ENCODE data around the gene NECAB2. TPM values are rescaled to one million over a fixed set of nuclear protein-coding genes. Genes with fewer than 3 reads are reported as not detected.

Gene NECAB2
- total and polyA plus RNA-seq, 2 of the 8 experiments (the other 6 are each of a cell fraction or from before 2014, with no cell fraction given), result 3.6 to 4.2 TPM

- Histone ChIP-seq H4K20me1 (replicated peaks in 1 of 2; ENCODE audit: control insufficient read depth in 1 of 2, insufficient read depth in 2 of 2, low read length in 2 of 2) (peaks cover 0 to 2% of the 10 kb centered on the region in 2 experiments), H3K79me1 (ENCODE audit: low read depth, low read length) (no peaks in the 10 kb centered on the region), H3K36me3 (ENCODE audit: control insufficient read depth in 2 of 4, insufficient read depth in 4 of 4, low read length in 3 of 4) (no peaks in the 10 kb centered on the region), H2BK15ac (ENCODE audit: low read length) (no peak overlapping the region), H2AK5ac (ENCODE audit: low read depth, low read length) (no peak overlapping the region), H3K56ac (replicated peaks; ENCODE audit: insufficient read length, low read depth, low read length) (no peak overlapping the region), H3K79me2 (ENCODE audit: control insufficient read depth in 1 of 2, insufficient read depth in 2 of 2, low read length in 2 of 2) (no peaks in the 10 kb centered on the region), H3K4ac (replicated peaks; ENCODE audit: insufficient read length, low read depth, low read length) (no peak overlapping the region), H3K18ac (ENCODE audit: extremely low read depth, low read length) (no peak overlapping the region), H3K9me3 (ENCODE audit: insufficient read depth in 2 of 2, low read depth in 1 of 2, low read length in 1 of 2) (no peaks in the 10 kb centered on the region), H4K91ac (replicated peaks; ENCODE audit: insufficient read length, low read length) (no peak overlapping the region), H3K23ac (ENCODE audit: insufficient read length) (no peak overlapping the region), H3K23me2 (ENCODE audit: low read depth, low read length) (no peaks in the 10 kb centered on the region), H2BK120ac (replicated peaks; ENCODE audit: low read depth, low read length) (no peak overlapping the region), H3K27ac (ENCODE audit: low read depth, low read length) (no peak overlapping the region), H3K14ac (ENCODE audit: insufficient read length) (no peak overlapping the region), H4K8ac (ENCODE audit: extremely low read depth, insufficient read depth, low read length) (peak overlapping the region; percentile 5; the same call in 1 of the 2 replicates), H2BK12ac (ENCODE audit: low read depth, low read length) (no peak overlapping the region), H3K4me1 (replicated peaks in 1 of 4; ENCODE audit: control insufficient read depth in 3 of 4, insufficient read depth in 4 of 4, low read length in 3 of 4) (no peaks in the 10 kb centered on the region), H3K9ac (replicated peaks in 1 of 4; ENCODE audit: extremely low read depth in 1 of 4, low read depth in 3 of 4, low read length in 3 of 4) (no peak overlapping the region), H2BK5ac (ENCODE audit: low read depth, low read length) (no peak overlapping the region), H3K4me2 (ENCODE audit: insufficient read depth in 1 of 2, low read depth in 2 of 2, low read length in 2 of 2) (no peak overlapping the region), H3K27me3 (replicated peaks in 1 of 4; ENCODE audit: control insufficient read depth in 3 of 4, extremely low read depth in 1 of 4, insufficient read depth in 3 of 4, low read length in 3 of 4) (no peaks in the 10 kb centered on the region; a peak in 1 of 7 replicates), H2AFZ (ENCODE audit: low read length) (no peak overlapping the region), H3K4me3 (ENCODE audit: extremely low read depth in 1 of 4, insufficient read depth in 2 of 4, low read depth in 3 of 4, low read length in 4 of 4) (no peak overlapping the region), H4K5ac (ENCODE audit: insufficient read length, low read depth, low read length) (no peak overlapping the region), H2BK20ac (ENCODE audit: low read length) (no peak overlapping the region)
- 89% methylated on average over 24 of the region's 24 CpGs; no CpG with 5 or more reads in 1 of the 2 experiments for WGBS, 2 experiments (ENCODE audit: extremely low coverage in 1 of 2, insufficient coverage in 1 of 2, insufficient read length in 1 of 2, insufficient replicate concordance in 2 of 2, low coverage in 1 of 2, low lambda C conversion rate in 2 of 2, missing lambda C conversion rate in 1 of 2)
- DNase-seq (ENCODE audit: low read depth in 1 of 2, low spot score in 2 of 2) (no peak), FAIRE-seq (no peak)
- ChIA-PET CTCF (ENCODE audit: partially characterized antibody) (interaction anchor here (1.9 to 2.2 kb wide), 2 partner anchors 10 to 20 kb away, joined by 10 to 13 read pairs; no protein-coding TSS in a partner anchor), POLR2A (ENCODE audit: partially characterized antibody) (no interaction called here)
- TF ChIP-seq SP2 (IDR thresholded peaks at IDR 0.05; ENCODE audit: low read length), result no peak
These were observed 21.8 kb upstream of the NECAB2 start for GRCh38 chr16:83946154-83946780.
